Right lung (tissue), 5 donors: ENCODE measurements around the gene HTR2C. TPM values are rescaled to one million over a fixed set of nuclear protein-coding genes. Genes with fewer than 3 reads are reported as not detected.
A peak's percentile ranks its signal among the peaks of the same experiment; 100 is the strongest.
"Not testable (repeated sequence)": the region's sequence is repeated elsewhere in the genome, so short reads cannot be mapped to it uniquely, and the experiment has no call there.

Source experiments
- DNase-seq, 2 donors: peaks; one replicate each; pipeline ENCODE4 v3.0.0-alpha.2; 2013
- polyA plus RNA-seq, 5 donors: library from polyadenylated mRNA; unstranded; fragments of 120-200 nt; gene quantifications; one replicate each; pipeline versions ENCODE4 v1.2.1 to v1.2.3, GENCODE V29; 2013; ENCODE audit warnings: inconsistent platforms in 1 of 5, low replicate concordance in 1 of 5; ENCODE audit not compliant: insufficient read length in 5 of 5, insufficient read depth in 1 of 5

HTR2C gene
- polyA plus RNA-seq, 5 donors, result 0.06 to 0.48 (median 0.18) TPM

DNA sequence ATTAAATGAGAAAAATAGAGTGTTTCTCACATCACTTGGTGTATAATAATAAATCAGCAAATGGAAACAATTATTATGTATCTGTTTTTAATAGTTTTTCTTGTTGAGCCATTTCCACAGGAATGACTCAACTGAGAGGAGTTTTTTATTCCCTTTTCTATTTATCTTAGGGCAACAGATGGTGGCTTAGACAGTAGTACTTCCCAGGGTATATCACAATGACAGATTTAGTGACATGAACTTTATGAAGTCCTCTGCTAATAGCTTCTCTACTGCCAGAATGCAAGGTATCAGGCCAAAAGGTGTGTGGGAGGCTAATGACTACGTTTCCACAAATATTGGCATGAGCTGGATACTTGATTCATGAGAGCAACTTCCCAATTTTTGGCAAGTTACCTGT, 126.7 kb downstream of the HTR2C start:
- DNase-seq, result no peak

DNA sequence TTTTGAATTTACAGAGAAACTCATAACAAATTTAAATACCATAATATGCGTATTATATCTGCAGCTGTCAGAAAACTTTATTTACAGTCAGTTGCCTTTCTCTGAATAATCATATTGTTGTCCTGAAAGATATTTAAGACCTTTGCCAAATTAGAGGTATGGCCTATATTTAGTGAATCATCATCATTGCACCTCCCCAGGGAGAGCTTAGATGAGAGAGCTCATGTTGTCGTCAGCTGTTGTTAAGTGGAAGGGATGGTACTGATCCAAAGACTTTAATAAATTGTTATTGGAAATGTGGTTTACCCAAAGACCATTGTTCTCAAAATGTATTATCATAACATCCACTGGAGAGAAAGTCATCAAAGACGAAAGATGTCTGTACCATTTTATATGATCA, 128.6 kb downstream of the HTR2C start:
- no peak for DNase-seq

- no peak for DNase-seq
Measured at GRCh38 chrX:114715096-114715495, 131.2 kb downstream of the HTR2C start.

GRCh38 chrX:114717921-114718320, 134.0 kb downstream of the HTR2C start:
- no peak for DNase-seq

- DNase-seq, result no peak
Measured at GRCh38 chrX:114766541-114766940, 182.7 kb downstream of the HTR2C start.

GRCh38 chrX:114774691-114775090, 190.8 kb downstream of the HTR2C start:
- no peak for DNase-seq

DNA sequence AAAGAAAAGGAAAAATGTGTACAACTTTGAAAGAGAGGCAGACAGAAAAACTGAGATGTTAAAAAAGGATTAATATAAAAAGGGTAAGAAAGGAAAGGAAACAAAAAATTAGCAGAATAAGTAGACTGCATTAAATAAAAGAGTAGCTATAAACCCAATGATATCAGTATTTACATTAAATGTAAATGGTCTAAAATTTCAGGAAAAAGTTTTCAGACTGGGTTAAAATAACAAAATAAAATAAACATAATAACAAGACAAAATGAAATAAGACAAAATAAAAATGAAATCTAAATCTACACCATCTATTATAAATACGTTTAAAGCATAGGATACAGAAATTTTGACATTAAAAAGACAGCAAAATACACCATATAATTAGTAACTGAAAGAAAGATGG, 199.0 kb downstream of the HTR2C start:
- no peak for DNase-seq

- DNase-seq, result no peak
Measured at GRCh38 chrX:114787061-114787460, 203.2 kb downstream of the HTR2C start.

DNA sequence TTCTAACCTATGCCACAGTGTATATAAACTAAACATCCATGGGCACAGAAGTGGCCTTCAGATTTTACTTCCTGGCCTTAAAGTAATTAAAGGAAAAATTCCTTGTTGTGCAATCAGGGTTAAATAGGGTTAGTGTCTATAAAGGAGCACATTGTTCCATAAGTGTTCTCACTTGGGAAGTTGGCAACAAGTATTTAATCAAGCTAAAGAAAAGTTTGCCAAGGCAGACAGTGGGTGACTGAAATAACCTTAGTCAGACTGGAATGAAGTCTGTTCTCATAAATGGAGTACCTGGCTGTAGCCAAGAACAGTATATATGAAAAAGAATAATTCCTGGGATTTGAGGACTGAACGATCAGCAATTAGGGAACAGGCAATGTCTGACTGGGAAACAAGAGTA, 213.6 kb downstream of the HTR2C start:
- peak; percentile 6 to 11 for DNase-seq

GRCh38 chrX:114798907-114799306, 215.0 kb downstream of the HTR2C start:
- DNase-seq, result no peak

DNA sequence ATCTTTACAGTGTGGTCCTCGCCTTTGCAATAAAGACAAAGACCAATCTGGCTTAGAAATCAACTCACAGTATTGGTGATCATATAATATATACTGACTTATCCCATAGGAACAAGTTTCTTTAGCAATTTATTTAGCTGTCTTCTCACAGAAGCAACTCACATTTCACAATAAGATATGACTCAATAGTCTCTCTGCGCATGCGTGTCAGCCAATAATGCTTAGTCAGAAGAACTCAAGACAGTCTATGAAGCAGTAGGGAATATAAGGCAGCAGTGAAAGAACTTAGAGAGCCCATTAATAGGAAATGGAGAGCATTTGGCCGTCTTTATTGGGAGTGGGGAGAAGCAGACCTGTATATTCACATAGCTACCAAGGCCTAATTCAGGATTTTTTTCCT, 216.8 kb downstream of the HTR2C start:
- no peak for DNase-seq

DNA sequence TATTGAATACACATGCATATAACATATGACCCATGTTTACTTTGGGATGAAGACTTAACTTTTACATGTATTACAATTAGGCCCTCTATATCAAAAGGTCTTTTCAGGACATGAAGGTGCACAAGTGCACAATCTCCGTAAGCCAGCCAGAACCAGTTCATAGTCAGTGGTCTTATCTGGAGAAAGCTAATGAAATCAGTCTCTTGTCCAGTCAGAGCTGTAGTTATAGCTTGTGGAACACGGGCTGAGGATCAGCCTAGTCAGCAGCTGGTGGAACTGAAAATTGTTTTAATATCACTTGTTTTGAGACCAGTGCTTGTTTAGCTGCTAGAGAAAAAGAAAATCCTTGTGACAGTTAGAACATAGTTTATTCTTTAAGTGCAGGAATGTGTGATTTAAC, 235.6 kb downstream of the HTR2C start:
- DNase-seq, result no peak

DNA sequence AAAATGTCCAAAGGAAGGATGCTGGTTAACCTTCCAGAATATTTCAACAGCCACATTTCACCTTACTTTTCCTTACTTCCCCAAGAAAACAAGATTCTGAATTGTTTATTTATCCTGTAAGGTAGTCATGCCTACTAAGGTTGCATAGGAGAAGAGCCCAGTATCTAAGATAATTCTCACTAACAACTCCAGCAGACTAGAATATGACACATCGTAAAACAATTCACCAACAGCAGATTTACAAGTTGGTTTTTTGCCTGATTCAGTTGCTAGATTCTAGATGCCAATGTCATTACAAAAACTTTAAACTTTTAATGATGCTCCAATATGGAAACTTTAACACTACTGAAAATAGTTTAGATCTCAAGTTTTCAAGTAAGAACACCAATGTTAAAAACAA, 257.2 kb downstream of the HTR2C start:
- DNase-seq, result no peak

GRCh38 chrX:114842181-114842580, 258.3 kb downstream of the HTR2C start:
- no peak for DNase-seq

DNA sequence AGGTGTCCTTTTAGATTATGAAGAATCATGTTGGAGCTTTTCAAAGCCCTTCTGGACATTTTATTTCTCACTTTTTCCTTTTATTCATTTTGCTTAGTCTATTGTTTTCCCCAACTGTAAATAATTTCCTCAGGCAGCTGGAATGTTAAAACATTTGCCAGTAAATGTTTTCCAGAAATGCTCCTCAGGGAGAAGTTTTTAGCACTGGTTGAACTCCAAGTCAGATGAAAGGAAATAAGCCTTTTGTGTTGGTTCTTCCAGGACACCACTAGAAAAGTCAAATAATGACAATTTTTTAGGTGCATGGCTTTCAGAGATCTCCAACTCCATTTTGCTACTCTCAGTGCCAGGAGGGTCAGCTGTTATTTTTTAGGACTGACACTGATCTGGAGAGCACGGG, 305.6 kb downstream of the HTR2C start:
- no peak for DNase-seq

- no peak for DNase-seq
Measured at GRCh38 chrX:114903618-114904017, 319.7 kb downstream of the HTR2C start.

DNA sequence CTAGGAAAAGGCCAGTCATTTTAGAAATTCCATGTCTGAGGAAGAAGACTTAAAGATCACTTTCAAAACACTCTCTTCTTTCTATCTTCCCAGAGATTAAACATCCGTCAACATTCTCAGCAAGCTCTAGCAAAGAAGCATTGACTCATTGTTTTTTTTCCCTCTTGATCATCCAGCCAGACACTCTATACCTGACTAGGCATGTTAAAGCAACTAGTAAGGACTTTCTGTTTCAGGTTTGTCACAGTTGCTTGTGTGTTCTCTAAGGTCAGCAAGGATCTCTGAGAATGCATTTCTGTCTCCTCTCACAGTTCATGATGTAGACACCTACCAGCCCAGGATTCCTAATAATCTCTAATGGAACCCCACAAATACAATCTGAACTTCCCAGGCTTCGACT, 321.4 kb downstream of the HTR2C start:
- DNase-seq, result no peak

DNA sequence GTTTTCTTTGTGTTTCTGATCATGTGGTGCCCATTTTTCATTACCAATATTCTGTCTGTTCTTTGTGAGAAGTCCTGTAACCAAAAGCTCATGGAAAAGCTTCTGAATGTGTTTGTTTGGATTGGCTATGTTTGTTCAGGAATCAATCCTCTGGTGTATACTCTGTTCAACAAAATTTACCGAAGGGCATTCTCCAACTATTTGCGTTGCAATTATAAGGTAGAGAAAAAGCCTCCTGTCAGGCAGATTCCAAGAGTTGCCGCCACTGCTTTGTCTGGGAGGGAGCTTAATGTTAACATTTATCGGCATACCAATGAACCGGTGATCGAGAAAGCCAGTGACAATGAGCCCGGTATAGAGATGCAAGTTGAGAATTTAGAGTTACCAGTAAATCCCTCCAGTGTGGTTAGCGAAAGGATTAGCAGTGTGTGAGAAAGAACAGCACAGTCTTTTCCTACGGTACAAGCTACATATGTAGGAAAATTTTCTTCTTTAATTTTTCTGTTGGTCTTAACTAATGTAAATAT, 323.2 kb downstream of the HTR2C start:
- DNase-seq, result no peak

DNA sequence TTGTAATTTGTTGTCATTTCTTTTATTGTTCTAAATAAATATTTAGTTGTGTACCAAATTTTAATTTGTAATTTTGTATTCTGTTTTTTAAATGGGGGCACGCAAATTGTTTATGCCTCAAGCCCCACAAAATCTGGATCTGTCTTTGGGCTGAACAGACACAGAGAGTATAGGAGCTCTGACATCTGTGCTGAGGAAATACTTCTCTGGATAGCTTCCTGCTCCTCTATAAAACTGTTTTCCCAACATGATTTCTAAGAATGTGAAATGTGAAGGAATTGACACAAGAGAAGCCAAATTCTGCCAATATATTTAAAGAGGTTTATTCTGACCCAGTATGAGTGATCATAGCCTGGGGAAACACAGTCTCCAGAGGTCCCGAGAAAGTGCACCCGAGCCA, 340.5 kb downstream of the HTR2C start:
- DNase-seq, result no peak

DNA sequence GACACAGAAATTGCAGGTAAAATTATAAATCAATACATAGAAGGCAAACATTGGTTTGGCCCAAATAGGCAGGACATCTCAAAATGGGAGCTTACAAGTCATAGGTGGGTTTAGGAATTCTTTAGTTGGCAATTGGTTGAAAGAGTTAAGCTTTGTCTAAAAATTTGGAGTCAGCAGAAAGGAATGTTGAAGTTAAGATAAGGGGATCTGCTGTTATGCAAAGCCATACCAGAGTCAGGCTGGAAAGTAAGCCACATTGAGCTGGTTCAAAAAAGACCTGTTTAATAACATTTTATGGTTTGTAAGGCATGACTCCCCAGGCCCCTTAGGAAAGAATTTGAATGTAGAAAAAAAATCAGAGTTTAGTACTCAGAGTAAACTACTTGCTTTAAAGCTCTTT, 341.0 kb downstream of the HTR2C start:
- peak in 1 of 2 donors; percentile 4 for DNase-seq

- no peak for DNase-seq
Measured at GRCh38 chrX:114930227-114930626, 346.3 kb downstream of the HTR2C start.

DNA sequence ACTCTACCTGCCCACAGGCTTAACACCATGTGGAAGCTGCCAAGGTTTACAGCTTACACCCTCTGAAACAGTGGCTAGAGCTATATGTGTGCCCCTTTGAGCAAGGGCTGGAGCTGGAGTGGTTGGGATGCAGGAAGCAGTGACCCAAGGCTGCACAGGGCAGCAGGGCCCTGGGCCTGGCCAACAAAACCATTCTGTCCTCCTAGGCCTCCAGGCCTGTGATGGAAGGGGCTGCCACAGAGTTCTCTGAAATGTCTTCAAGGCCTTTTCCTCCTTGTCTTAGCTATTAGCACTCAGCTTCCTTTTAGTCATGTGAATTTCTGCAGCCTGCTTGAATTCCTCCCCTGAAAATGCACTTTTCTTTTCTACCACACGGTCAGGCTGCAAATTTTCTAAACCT, 348.7 kb downstream of the HTR2C start:
- DNase-seq, result no peak

DNA sequence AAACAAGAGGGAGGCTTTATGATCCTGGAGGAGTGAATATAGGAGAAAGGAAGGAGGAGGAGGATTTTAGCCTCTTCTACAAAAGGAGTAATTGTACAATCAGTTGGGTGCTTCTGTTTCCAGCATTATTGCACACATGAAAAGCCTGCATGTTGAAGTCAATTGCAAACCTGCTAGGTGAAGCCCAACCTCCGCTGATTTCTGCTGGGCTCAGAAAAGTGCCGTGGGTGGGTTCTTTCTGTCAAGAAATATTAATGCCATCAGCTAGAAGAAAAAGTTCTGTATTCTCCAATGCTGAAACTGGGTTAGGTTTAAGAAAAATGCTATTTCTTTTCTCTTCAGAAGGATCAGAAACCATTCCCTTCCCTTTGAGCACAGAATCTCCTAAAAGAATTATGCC, 349.4 kb downstream of the HTR2C start:
- DNase-seq, result not testable (repeated sequence)

DNA sequence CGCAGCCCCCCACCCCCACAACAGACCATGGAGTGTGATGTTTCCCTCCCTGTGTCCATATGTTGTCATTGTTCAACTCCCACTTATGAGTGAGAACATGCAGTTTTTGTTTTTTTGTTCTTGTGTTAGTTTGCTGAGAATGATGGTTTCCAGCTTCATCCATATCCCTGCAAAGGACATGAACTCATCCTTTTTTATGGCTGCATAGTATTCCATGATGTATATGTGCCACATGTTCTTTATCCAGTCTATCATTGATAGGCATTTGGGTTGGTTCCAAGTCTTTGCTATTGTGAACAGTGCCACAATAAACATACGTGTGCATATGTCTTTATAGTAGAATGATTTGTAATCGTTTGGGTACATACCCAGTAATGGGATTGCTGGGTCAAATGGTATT, 353.2 kb downstream of the HTR2C start:
- DNase-seq, result not testable (repeated sequence)

- DNase-seq, result no peak
Measured at GRCh38 chrX:114952696-114953095, 368.8 kb downstream of the HTR2C start.
